Measurements from ENCODE around the gene SCLT1. TPM values are rescaled to one million over a fixed set of nuclear protein-coding genes. Genes with fewer than 3 reads are reported as not detected.

SCLT1 gene
- total and polyA plus RNA-seq, 2 of the 4 experiments (the other 2 are of a cell fraction), result 4.9 to 7.7 TPM

DNA sequence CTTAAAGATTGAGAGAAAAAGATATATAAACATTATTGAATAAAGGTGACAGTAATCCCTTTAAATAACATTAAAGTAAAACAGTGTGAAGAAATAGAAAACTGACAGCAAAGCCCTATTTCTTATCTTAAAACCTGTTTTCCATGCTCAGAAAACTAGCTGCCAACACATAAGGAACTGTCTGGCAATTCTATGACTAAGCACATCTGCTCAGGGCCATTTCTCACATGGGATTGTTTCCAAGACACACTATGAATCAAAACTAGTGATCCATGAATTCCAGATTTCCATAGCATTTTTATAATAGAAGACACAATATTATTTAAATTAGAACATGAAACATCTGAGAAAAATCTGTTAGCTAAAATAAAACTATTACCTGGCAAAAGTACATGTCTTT is 113.4 kb downstream of the SCLT1 start:
- Histone ChIP-seq H2AK5ac (ENCODE audit: low read depth, low read length) (no peak overlapping the region), H2BK20ac (ENCODE audit: low read depth, low read length) (no peak overlapping the region), H4K20me1 (ENCODE audit: insufficient read depth, low read length) (no peaks in the 10 kb centered on the region), H2AK9ac (replicated peaks; ENCODE audit: low read depth, low read length, poor library complexity) (no peak overlapping the region), H3K4me3 (ENCODE audit: insufficient read depth, low read depth, low read length) (no peak overlapping the region), H3K27me3 (ENCODE audit: control insufficient read depth, insufficient read depth, low read length) (no peaks in the 10 kb centered on the region), H3K9me1 (ENCODE audit: insufficient read depth, low read length) (no peaks in the 10 kb centered on the region), H3K9me3 (ENCODE audit: control insufficient read depth, insufficient read depth, low read length) (no peaks in the 10 kb centered on the region), H2BK120ac (ENCODE audit: low read depth, low read length) (no peak overlapping the region), H3K4me1 (ENCODE audit: control insufficient read depth, insufficient read depth, low read length) (peaks cover 2% of the 10 kb centered on the region; the same call in 1 of the 2 replicates), H4K5ac (ENCODE audit: low read depth, low read length) (no peak overlapping the region), H3K4ac (ENCODE audit: low read depth, low read length) (no peak overlapping the region), H2AFZ (replicated peaks; ENCODE audit: low read length, poor library complexity) (no peak overlapping the region), H4K8ac (ENCODE audit: low read depth in 2 of 2, low read length in 2 of 2) (no peak overlapping the region), H3K9ac (ENCODE audit: low read depth, low read length) (no peak overlapping the region), H2BK15ac (ENCODE audit: low read depth, low read length) (no peak overlapping the region), H3K36me3 (ENCODE audit: control insufficient read depth, insufficient read depth, low read length) (no peaks in the 10 kb centered on the region), H3K18ac (ENCODE audit: low read depth, low read length) (no peak overlapping the region), H4K91ac (ENCODE audit: insufficient read depth, low read depth, low read length) (no peak overlapping the region), H3K56ac (ENCODE audit: extremely low read depth, insufficient read depth, low read length) (no peak overlapping the region), H3K23ac (ENCODE audit: low read depth, low read length) (no peak overlapping the region), H3K79me1 (ENCODE audit: low read depth in 1 of 2, low read length in 2 of 2) (no peaks in the 10 kb centered on the region; a peak in 1 of 4 replicates), H2BK5ac (ENCODE audit: low read depth, low read length, poor library complexity, severe bottlenecking) (no peak overlapping the region), H3K14ac (replicated peaks; ENCODE audit: low read depth, low read length) (no peak overlapping the region), H3K27ac (ENCODE audit: insufficient read depth, low read length) (no peak overlapping the region), H3K4me2 (ENCODE audit: low read depth, low read length) (no peak overlapping the region)
- ATAC-seq (ENCODE audit: low read depth), result peak; percentile 72
- dilution Hi-C loops (cut with HindIII; ENCODE audit: low sequenced_read_pairs, unreplicated experiment) (no loop called here), in situ Hi-C loops (cut with MboI; ENCODE audit: low sequenced_read_pairs) (no loop called here), intact Hi-C loops (cut with micrococcal nuclease) (no loop called here)
- CTCF ChIA-PET, result no interaction called here
- BruUV-seq (replicated peaks), result no TSS peak
- peak; percentile 86 for DNase-seq
- TF ChIP-seq MAFK (IDR thresholded peaks at IDR 0.05; ENCODE audit: low read depth, low read length), result peak; percentile 46
- TF ChIP-seq FOS (IDR thresholded peaks at IDR 0.05; ENCODE audit: low read depth, low read length), result peak; percentile 37; the same call in 1 of the 2 replicates
- no peak for TF ChIP-seq POLR2A (IDR thresholded peaks at IDR 0.05; ENCODE audit: low read depth, low read length)
- peak; percentile 69 for TF ChIP-seq NFE2L2 (IDR thresholded peaks at IDR 0.05; ENCODE audit: low read depth, low read length)
- TF ChIP-seq MXI1 (IDR thresholded peaks at IDR 0.05; ENCODE audit: borderline replicate concordance, low read depth, low read length), result no peak
- POLR2A ChIA-PET (ENCODE audit: unreplicated experiment), result no interaction called here
